HEK293 (cell line): Measurements from ENCODE around the gene ACACB.
A peak's percentile ranks its signal among the peaks of the same experiment; 100 is the strongest.

ENCODE experiments used
- CTCF ChIA-PET: fragments of 350-600 bp; formaldehyde crosslinking; extraction: SDS; loops from one replicate; lab custom pipeline; 2021; ENCODE audit warnings: antibody characterized with exemption; lab: Yijun Ruan, JAX
- POLR2A ChIA-PET: fragments of 300-600 bp; formaldehyde crosslinking; extraction: SDS; loops from one replicate; lab custom pipeline; 2020; ENCODE audit warnings: antibody characterized with exemption, inconsistent platforms; lab: Yijun Ruan, JAX
- H3K27ac ChIP-seq: fragments of 200-500 bp; sonication (Bioruptor generic); 2 replicates; pipeline ENCODE4 v1.5.1; 2014; ENCODE audit warnings: low read depth, low read length, control low read depth, inconsistent platforms; ENCODE audit errors: extremely low read depth
- H3K36me3 ChIP-seq, 2 experiments: fragments of 200-500 bp in 1 of 2; sonication (Bioruptor generic) in 1 of 2; 1 replicate in 1 of 2; 2 replicates in 1 of 2; pipeline ENCODE4 v1.5.1; 2014 to 2017; ENCODE audit warnings: inconsistent platforms in 2 of 2, low read length in 2 of 2; ENCODE audit not compliant: control insufficient read depth in 2 of 2, insufficient read depth in 1 of 2
- H3K4me1 ChIP-seq: fragments of 200-500 bp; sonication (Bioruptor generic); 2 replicates; pipeline ENCODE4 v1.5.1; 2014; ENCODE audit warnings: mild to moderate bottlenecking, low read length, inconsistent platforms; ENCODE audit not compliant: control insufficient read depth, insufficient read depth
- H3K4me3 ChIP-seq: 2 replicates; pipeline ENCODE4 v1.5.1; 2011; ENCODE audit warnings: low read depth, mild to moderate bottlenecking, control low read depth, low read length, moderate library complexity
- H3K9me3 ChIP-seq: fragments of 200-500 bp; sonication (Bioruptor generic); 2 replicates; pipeline ENCODE4 v1.5.1; 2014; ENCODE audit warnings: low read depth, low read length, inconsistent platforms; ENCODE audit not compliant: control insufficient read depth, insufficient read depth
- FEZF1 ChIP-seq: fragments of 450-650 bp; formaldehyde crosslinking; IDR thresholded peaks from 2 replicates; pipeline ENCODE4 v1.5.1; 2016; ENCODE audit warnings: missing biosample characterization, missing genetic modification characterization
- GLI4 ChIP-seq: fragments of 450-650 bp; formaldehyde crosslinking; IDR thresholded peaks from 2 replicates; pipeline ENCODE4 v1.5.1; 2016; ENCODE audit warnings: missing biosample characterization, missing genetic modification characterization
- KLF9 ChIP-seq: fragments of 450-650 bp; formaldehyde crosslinking; IDR thresholded peaks from 2 replicates; pipeline ENCODE4 v1.5.1; 2016; ENCODE audit warnings: missing biosample characterization, missing genetic modification characterization, low read depth
- PATZ1 ChIP-seq: fragments of 450-650 bp; formaldehyde crosslinking; IDR thresholded peaks from 2 replicates; pipeline ENCODE4 v1.5.1; 2016; ENCODE audit warnings: missing biosample characterization, missing genetic modification characterization
- ZBTB17 ChIP-seq: fragments of 450-650 bp; formaldehyde crosslinking; IDR thresholded peaks from 2 replicates; pipeline ENCODE4 v1.5.1; 2016; ENCODE audit warnings: missing biosample characterization, missing genetic modification characterization
- ZBTB48 ChIP-seq: fragments of 450-650 bp; formaldehyde crosslinking; IDR thresholded peaks from 2 replicates; pipeline ENCODE4 v1.5.1; 2016; ENCODE audit warnings: missing biosample characterization, missing genetic modification characterization
- ZNF121 ChIP-seq: fragments of 450-650 bp; formaldehyde crosslinking; IDR thresholded peaks from 2 replicates; pipeline ENCODE4 v1.5.1; 2016; ENCODE audit warnings: missing biosample characterization, missing genetic modification characterization
- ZNF138 ChIP-seq: fragments of 450-650 bp; formaldehyde crosslinking; IDR thresholded peaks from 2 replicates; pipeline ENCODE4 v1.5.1; 2016; ENCODE audit warnings: missing biosample characterization, missing genetic modification characterization, borderline replicate concordance
- ZNF140 ChIP-seq: fragments of 450-650 bp; formaldehyde crosslinking; IDR thresholded peaks from 2 replicates; pipeline ENCODE4 v1.5.1; 2016; ENCODE audit warnings: missing biosample characterization, missing genetic modification characterization
- ZNF146 ChIP-seq: fragments of 450-650 bp; formaldehyde crosslinking; IDR thresholded peaks from 2 replicates; pipeline ENCODE4 v1.5.1; 2016; ENCODE audit warnings: missing biosample characterization, missing genetic modification characterization
- ZNF23 ChIP-seq: fragments of 450-650 bp; formaldehyde crosslinking; IDR thresholded peaks from 2 replicates; pipeline ENCODE4 v1.5.1; 2016; ENCODE audit warnings: missing biosample characterization, missing genetic modification characterization, borderline replicate concordance
- ZNF280D ChIP-seq: fragments of 450-650 bp; formaldehyde crosslinking; IDR thresholded peaks from 2 replicates; pipeline ENCODE4 v1.5.1; 2016; ENCODE audit warnings: missing biosample characterization, missing genetic modification characterization
- ZNF394 ChIP-seq: fragments of 450-650 bp; formaldehyde crosslinking; IDR thresholded peaks from 2 replicates; pipeline ENCODE4 v1.5.1; 2016; ENCODE audit warnings: missing biosample characterization, missing genetic modification characterization, mild to moderate bottlenecking, moderate library complexity, borderline replicate concordance
- ZNF548 ChIP-seq: fragments of 450-650 bp; formaldehyde crosslinking; IDR thresholded peaks from 2 replicates; pipeline ENCODE4 v1.5.1; 2016; ENCODE audit warnings: missing biosample characterization, missing genetic modification characterization
- ZNF600 ChIP-seq: fragments of 450-650 bp; formaldehyde crosslinking; IDR thresholded peaks from 2 replicates; pipeline ENCODE4 v1.5.1; 2016; ENCODE audit warnings: missing biosample characterization, missing genetic modification characterization
- ZNF843 ChIP-seq: fragments of 450-650 bp; formaldehyde crosslinking; IDR thresholded peaks from 2 replicates; pipeline ENCODE4 v1.5.1; 2016; ENCODE audit warnings: missing biosample characterization, missing genetic modification characterization
- TF ChIP-seq, protein P1 (sequence below): fragments of 450-650 bp; formaldehyde crosslinking; conservative IDR thresholded peaks from 2 replicates; pipeline ENCODE4 v1.5.1; 2016; ENCODE audit warnings: low read depth, missing biosample characterization, missing genetic modification characterization

ACACB gene

GRCh38 chr12:109098183-109098604, 18.2 kb upstream of the ACACB start (continued):
- TF ChIP-seq, protein P1, sequence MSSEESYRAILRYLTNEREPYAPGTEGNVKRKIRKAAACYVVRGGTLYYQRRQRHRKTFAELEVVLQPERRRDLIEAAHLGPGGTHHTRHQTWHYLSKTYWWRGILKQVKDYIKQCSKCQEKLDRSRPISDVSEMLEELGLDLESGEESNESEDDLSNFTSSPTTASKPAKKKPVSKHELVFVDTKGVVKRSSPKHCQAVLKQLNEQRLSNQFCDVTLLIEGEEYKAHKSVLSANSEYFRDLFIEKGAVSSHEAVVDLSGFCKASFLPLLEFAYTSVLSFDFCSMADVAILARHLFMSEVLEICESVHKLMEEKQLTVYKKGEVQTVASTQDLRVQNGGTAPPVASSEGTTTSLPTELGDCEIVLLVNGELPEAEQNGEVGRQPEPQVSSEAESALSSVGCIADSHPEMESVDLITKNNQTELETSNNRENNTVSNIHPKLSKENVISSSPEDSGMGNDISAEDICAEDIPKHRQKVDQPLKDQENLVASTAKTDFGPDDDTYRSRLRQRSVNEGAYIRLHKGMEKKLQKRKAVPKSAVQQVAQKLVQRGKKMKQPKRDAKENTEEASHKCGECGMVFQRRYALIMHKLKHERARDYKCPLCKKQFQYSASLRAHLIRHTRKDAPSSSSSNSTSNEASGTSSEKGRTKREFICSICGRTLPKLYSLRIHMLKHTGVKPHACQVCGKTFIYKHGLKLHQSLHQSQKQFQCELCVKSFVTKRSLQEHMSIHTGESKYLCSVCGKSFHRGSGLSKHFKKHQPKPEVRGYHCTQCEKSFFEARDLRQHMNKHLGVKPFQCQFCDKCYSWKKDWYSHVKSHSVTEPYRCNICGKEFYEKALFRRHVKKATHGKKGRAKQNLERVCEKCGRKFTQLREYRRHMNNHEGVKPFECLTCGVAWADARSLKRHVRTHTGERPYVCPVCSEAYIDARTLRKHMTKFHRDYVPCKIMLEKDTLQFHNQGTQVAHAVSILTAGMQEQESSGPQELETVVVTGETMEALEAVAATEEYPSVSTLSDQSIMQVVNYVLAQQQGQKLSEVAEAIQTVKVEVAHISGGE (tag by site-specific recombination): peak; percentile 26; the same call in 1 of the 2 replicates
- TF ChIP-seq ZNF146 (tag by site-specific recombination): no peak
- TF ChIP-seq ZBTB17 (tag by site-specific recombination): peak; percentile 67; the same call in 1 of the 2 replicates
- no peak for TF ChIP-seq ZNF138 (tag by site-specific recombination)
- no peak; the same call in 1 of the 2 replicates for TF ChIP-seq ZBTB48 (tag by site-specific recombination)
- no peak for TF ChIP-seq ZNF280D (tag by site-specific recombination)
- TF ChIP-seq ZNF140 (tag by site-specific recombination): no peak
- TF ChIP-seq PATZ1 (tag by site-specific recombination): no peak
- no peak for TF ChIP-seq ZNF394 (tag by site-specific recombination)
- TF ChIP-seq ZNF843: no peak
- TF ChIP-seq KLF9 (tag by site-specific recombination): peak; percentile 18
- TF ChIP-seq GLI4 (tag by site-specific recombination): 0 out of 2 replicates have a peak, but pooled peaks have one; percentile 59
- peak; percentile 38; the same call in 1 of the 2 replicates for TF ChIP-seq ZNF121 (tag by site-specific recombination)
- TF ChIP-seq ZNF548 (tag by site-specific recombination): no peak
- no peak for TF ChIP-seq ZNF23 (tag by site-specific recombination)
- TF ChIP-seq, all 188 proteins: peak for 21

DNA sequence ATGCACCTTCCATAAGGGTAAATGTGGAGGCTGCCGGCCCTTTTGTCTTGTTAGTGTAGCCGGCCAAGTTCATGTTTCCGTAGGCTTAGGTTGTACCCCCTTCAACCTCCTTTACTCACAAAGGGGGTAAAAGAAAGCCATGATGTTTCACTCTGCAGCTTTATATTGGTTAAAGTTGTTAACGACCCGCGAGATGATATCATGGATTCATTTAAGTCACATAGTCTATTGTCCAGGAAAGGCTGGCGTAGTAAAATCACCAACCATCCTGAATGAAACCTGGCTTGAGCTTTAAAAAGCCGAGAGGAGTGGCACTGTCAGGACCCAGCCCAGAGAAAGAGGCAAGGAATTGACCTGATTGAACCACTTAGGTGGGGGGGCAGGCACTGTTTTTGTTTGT, 17.7 kb upstream of the ACACB start:
- Histone ChIP-seq H3K27ac (peak overlapping the region; percentile 74; the same call in 1 of the 2 replicates), H3K4me3 (peak overlapping the region; percentile 78), H3K9me3 (no peaks in the 10 kb centered on the region), H3K36me3 (peaks cover 42 to 51% of the 10 kb centered on the region in 2 experiments), H3K4me1 (peaks cover 3% of the 10 kb centered on the region; the same call in 1 of the 2 replicates)
- TF ChIP-seq FEZF1 (no peak), ZNF600 (tag by site-specific recombination) (0 out of 2 replicates have a peak, but pooled peaks have one; percentile 3)
- CTCF ChIA-PET: interaction anchor here (0.5 to 1.8 kb wide), 6 partner anchors 9 to 296 kb away, joined by 3 to 8 read pairs (median 5); no protein-coding TSS in a partner anchor
- POLR2A ChIA-PET: interaction anchor here (1.0 to 2.3 kb wide), 3 partner anchors 11 to 56 kb away, joined by 3 to 9 read pairs (median 5); no protein-coding TSS in a partner anchor
